Muscle of leg (tissue), 11 donors: ENCODE data around the gene KIF18A. TPM values are rescaled to one million over a fixed set of nuclear protein-coding genes. Genes with fewer than 3 reads are reported as not detected.
"Not testable (repeated sequence)": the region's sequence is repeated elsewhere in the genome, so short reads cannot be mapped to it uniquely, and the experiment has no call there.

Experiments
- DNase-seq: peaks from one replicate; pipeline ENCODE4 v3.0.0; 2013
- H3K27ac ChIP-seq: one replicate; pipeline ENCODE4 v1.5.1; 2013; ENCODE audit warnings: mild to moderate bottlenecking, low read length, control low read depth
- H3K27me3 ChIP-seq: one replicate; pipeline ENCODE4 v1.6.1; 2013; ENCODE audit warnings: low read length; ENCODE audit not compliant: control insufficient read depth, insufficient read depth
- H3K36me3 ChIP-seq: one replicate; pipeline ENCODE4 v1.6.1; 2013; ENCODE audit warnings: low read length; ENCODE audit not compliant: control insufficient read depth, insufficient read depth
- H3K4me1 ChIP-seq: one replicate; pipeline ENCODE4 v1.6.1; 2013; ENCODE audit warnings: low read length; ENCODE audit not compliant: control insufficient read depth, insufficient read depth
- H3K4me3 ChIP-seq: one replicate; pipeline ENCODE4 v1.5.1; 2013; ENCODE audit warnings: low read length, control low read depth
- H3K9me3 ChIP-seq: replicated peaks from 2 replicates; pipeline ENCODE4 v1.6.1; 2013; ENCODE audit warnings: low read depth, low read length; ENCODE audit not compliant: control insufficient read depth
- WGBS: methylation state at CpG from one replicate; pipeline ENCODE4 v1.1.5; 2013; ENCODE audit warnings: missing lambda C conversion rate; ENCODE audit not compliant: insufficient coverage; 5-methylcytosine and 5-hydroxymethylcytosine counted together
- polyA plus RNA-seq, 8 donors: library from polyadenylated mRNA; unstranded; fragments of 120-200 nt; gene quantifications; one replicate each; pipeline versions ENCODE4 v1.2.1 to v1.2.3, GENCODE V29; 2013; ENCODE audit warnings: inconsistent platforms in 1 of 8, low replicate concordance in 1 of 8; ENCODE audit not compliant: insufficient read length in 8 of 8, insufficient read depth in 1 of 8
- total RNA-seq: library from RNA; stranded (reverse); fragments of 120-200 nt; gene quantifications from one replicate; pipeline ENCODE4 v1.2.4, GENCODE V29; 2013

KIF18A gene
- total and polyA plus RNA-seq, 9 donors, result 3.9 to 7.4 (median 5.4) TPM

GRCh38 chr11:28108958-28109357, 1.0 kb upstream of the KIF18A start:
- no CpG with 5 or more reads among the region's 3 CpGs for WGBS
- H3K27me3 ChIP-seq, result no peaks in the 10 kb centered on the region
- no peaks in the 10 kb centered on the region for H3K9me3 ChIP-seq
- H3K4me3 ChIP-seq, result peak overlapping the region; percentile 66
- DNase-seq, result peak; percentile 19
- H3K36me3 ChIP-seq, result peaks cover 1% of the 10 kb centered on the region
- peaks cover 9% of the 10 kb centered on the region for H3K4me1 ChIP-seq
- H3K27ac ChIP-seq, result peak overlapping the region; percentile 98

- no peaks in the 10 kb centered on the region for H3K9me3 ChIP-seq
- no peaks in the 10 kb centered on the region for H3K27me3 ChIP-seq
- WGBS, result 0% methylated on average over 3 of the region's 11 CpGs
- H3K4me1 ChIP-seq, result peaks cover 9% of the 10 kb centered on the region
- no peaks in the 10 kb centered on the region for H3K36me3 ChIP-seq
- DNase-seq, result no peak
- H3K27ac ChIP-seq, result peak overlapping the region; percentile 95
- peak overlapping the region; percentile 87 for H3K4me3 ChIP-seq
Measured at GRCh38 chr11:28107191-28107749, 686 bp downstream of the KIF18A start.

DNA sequence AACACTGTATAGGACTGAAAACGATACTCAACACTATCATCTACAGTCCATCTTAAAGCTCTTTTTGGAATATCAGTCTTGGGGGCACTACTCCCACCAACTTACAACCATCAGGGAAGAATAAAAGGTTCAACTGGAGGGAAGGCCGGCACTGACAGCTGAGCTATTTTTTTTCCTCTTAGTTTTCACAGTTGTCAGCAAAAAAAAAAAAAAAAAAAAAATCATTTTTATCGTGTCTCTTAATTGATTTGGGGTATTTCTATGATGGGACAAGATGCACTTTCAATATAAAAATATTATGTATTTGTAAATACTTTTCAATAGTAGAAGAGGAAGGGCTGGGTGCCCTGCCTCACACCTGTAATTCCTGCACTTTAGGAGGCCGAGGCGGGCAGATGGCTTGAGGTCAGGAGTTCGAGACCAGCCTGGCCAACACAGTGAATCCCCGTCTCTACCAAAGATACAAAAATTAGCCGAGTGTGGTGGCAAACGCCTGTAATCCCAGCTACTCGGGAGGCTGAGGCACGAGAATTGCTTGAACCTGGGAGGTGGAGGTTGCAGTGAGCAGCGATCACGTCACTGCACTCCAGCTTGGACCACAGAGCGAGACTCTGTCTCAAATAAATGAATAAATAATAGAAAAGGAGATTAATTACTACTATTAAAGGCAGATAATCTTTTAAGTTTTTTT, 1.5 kb downstream of the KIF18A start:
- no peaks in the 10 kb centered on the region for H3K27me3 ChIP-seq
- no peaks in the 10 kb centered on the region for H3K36me3 ChIP-seq
- H3K9me3 ChIP-seq, result no peaks in the 10 kb centered on the region
- no peak overlapping the region for H3K4me3 ChIP-seq
- DNase-seq, result no peak
- no peak overlapping the region for H3K27ac ChIP-seq
- no CpG with 5 or more reads among the region's 14 CpGs for WGBS
- H3K4me1 ChIP-seq, result peaks cover 9% of the 10 kb centered on the region

- H3K27ac ChIP-seq, result no peak overlapping the region
- H3K9me3 ChIP-seq, result no peaks in the 10 kb centered on the region
- H3K4me1 ChIP-seq, result peaks cover 9% of the 10 kb centered on the region
- no CpG with 5 or more reads among the region's 5 CpGs for WGBS
- H3K36me3 ChIP-seq, result no peaks in the 10 kb centered on the region
- no peaks in the 10 kb centered on the region for H3K27me3 ChIP-seq
- H3K4me3 ChIP-seq, result no peak overlapping the region
- no peak for DNase-seq
Measured at GRCh38 chr11:28105869-28106268, 2.1 kb downstream of the KIF18A start.

DNA sequence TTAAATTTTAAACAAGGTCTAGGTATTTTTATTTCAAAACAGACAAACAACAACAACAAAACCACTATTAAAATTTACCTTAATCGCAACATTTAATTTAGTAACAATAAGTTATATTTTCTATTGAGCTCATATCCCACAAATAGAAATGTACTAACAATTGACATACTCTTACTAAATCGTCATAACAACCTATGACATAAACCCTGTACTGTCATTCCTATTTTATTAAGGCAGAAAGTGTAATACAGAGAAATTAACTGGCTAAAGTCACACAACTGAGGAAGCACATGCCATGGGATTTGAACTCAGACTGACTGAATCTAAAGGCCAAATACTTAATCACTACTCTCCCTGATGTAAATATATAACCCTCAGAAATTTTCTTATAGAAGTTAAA, 3.0 kb downstream of the KIF18A start:
- no peak overlapping the region for H3K4me3 ChIP-seq
- H3K36me3 ChIP-seq, result no peaks in the 10 kb centered on the region
- peaks cover 9% of the 10 kb centered on the region for H3K4me1 ChIP-seq
- H3K27ac ChIP-seq, result no peak overlapping the region
- no peaks in the 10 kb centered on the region for H3K27me3 ChIP-seq
- no CpG with 5 or more reads among the region's 2 CpGs for WGBS
- H3K9me3 ChIP-seq, result no peaks in the 10 kb centered on the region
- DNase-seq, result no peak

- Histone ChIP-seq H3K4me3 (no peak overlapping the region), H3K4me1 (peaks cover 9% of the 10 kb centered on the region), H3K36me3 (no peaks in the 10 kb centered on the region), H3K27me3 (no peaks in the 10 kb centered on the region), H3K27ac (no peak overlapping the region), H3K9me3 (no peaks in the 10 kb centered on the region)
- no CpG with 5 or more reads among the region's 1 CpG for WGBS
- no peak for DNase-seq
Measured at GRCh38 chr11:28104425-28104824, 3.5 kb downstream of the KIF18A start.

- H3K9me3 ChIP-seq, H3K4me3 ChIP-seq, H3K36me3 ChIP-seq, DNase-seq, H3K27ac ChIP-seq, H3K4me1 ChIP-seq, H3K27me3 ChIP-seq: not testable (repeated sequence)
- WGBS, result no CpG with 5 or more reads among the region's 4 CpGs
Measured at GRCh38 chr11:28102300-28102699, 5.7 kb downstream of the KIF18A start.

DNA sequence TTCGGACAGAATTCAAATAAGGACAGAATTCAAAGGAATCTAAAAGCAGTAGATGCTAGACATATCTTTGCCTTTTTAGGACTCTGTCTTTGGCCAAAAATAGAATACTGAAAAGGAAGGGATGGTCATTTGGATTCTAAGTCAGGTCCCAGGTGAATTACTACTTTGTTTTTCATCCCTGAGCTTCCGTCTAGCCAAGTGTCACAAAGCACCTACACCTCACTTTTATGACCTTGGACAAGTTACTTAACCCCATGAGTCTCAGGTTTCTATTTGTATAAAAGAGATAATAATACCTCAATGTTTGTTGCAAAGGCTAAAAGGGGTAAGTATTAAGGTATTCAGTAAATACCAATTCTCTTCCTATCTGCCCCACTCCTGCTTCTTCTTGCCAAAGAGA, 7.3 kb downstream of the KIF18A start:
- Histone ChIP-seq H3K9me3 (no peaks in the 10 kb centered on the region), H3K27ac (no peak overlapping the region), H3K27me3 (no peaks in the 10 kb centered on the region), H3K36me3 (no peaks in the 10 kb centered on the region), H3K4me1 (no peaks in the 10 kb centered on the region), H3K4me3 (no peak overlapping the region)
- WGBS, result no CpG with 5 or more reads among the region's 2 CpGs
- no peak for DNase-seq

GRCh38 chr11:28099715-28100114, 8.2 kb downstream of the KIF18A start:
- no peaks in the 10 kb centered on the region for H3K27me3 ChIP-seq

GRCh38 chr11:28098257-28098656, 9.7 kb downstream of the KIF18A start:
- Histone ChIP-seq H3K36me3 (peaks cover 2% of the 10 kb centered on the region), H3K4me3 (no peak overlapping the region), H3K4me1 (no peaks in the 10 kb centered on the region), H3K27ac (no peak overlapping the region), H3K9me3 (no peaks in the 10 kb centered on the region), H3K27me3 (no peaks in the 10 kb centered on the region)
- no CpG with 5 or more reads among the region's 1 CpG for WGBS
- no peak for DNase-seq

More at GRCh38 chr11:28099715-28100114, 8.2 kb downstream of the KIF18A start:
- Histone ChIP-seq H3K27ac (no peak overlapping the region), H3K9me3 (no peaks in the 10 kb centered on the region), H3K4me3 (no peak overlapping the region), H3K36me3 (peaks cover 2% of the 10 kb centered on the region), H3K4me1 (no peaks in the 10 kb centered on the region)
- no peak for DNase-seq
- no CpG with 5 or more reads among the region's 1 CpG for WGBS
